Measurements from ENCODE around the gene ARL6IP4.

Gene ARL6IP4

DNA sequence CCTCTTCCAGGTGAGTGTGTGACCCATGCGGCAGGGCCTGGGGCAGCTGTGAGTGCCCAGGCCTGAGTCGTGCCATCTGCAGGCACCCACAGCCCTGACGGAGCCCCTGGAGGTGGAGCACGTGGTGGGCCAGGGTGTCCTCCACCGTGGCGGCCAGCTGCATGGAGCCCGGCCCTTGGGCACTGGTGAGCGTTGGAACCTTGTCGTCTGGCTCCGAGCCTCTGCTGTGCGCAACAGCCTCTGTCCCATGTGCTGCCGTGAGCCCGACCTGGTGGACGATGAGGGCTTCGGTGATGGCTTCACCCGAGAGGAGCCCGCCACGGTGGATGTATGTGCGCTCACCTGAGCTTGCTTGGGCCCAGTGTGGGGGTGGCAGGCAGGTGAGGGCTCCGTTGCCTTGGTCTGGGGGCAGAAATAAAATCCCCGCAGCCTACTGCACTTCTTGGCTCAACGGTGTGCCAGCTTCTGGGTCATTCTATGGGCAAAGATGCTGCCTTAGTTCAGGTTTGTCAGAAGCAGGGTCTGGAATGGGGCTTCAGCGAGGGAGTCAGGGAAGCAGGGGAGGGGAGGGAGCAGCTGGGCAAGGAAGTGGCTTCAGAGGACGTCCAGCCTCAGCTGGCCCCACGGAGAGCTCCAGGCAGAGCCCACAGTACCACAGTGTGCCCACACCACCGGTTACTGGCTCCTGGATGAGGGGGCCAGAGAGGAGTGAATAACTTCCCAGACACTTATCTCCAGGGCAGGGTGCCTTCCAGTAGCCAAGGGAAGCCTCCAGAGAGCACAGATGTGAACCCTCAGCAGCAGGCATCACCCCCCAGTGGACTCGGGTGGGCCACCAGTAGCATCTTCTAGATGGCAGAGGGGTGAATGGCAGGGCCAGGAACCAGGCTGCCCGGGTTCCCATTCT lies 1.2 kb upstream of the ARL6IP4 start:
- no peak for DNase-seq

DNA sequence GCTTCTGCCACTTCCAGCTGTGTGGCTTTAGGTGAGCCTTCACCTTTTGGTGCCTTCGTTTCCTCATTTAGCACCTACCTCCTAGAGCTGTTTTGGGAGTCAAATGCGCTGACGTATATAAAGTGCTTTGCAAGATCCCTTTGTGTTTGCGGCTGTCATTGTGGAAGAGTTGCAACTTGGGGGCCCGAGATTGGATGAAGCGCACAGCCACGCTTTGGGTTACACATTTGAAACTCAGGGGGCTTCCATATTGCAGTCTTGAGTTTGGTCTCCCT lies 636 bp upstream of the ARL6IP4 start:
- no peak for DNase-seq

DNA sequence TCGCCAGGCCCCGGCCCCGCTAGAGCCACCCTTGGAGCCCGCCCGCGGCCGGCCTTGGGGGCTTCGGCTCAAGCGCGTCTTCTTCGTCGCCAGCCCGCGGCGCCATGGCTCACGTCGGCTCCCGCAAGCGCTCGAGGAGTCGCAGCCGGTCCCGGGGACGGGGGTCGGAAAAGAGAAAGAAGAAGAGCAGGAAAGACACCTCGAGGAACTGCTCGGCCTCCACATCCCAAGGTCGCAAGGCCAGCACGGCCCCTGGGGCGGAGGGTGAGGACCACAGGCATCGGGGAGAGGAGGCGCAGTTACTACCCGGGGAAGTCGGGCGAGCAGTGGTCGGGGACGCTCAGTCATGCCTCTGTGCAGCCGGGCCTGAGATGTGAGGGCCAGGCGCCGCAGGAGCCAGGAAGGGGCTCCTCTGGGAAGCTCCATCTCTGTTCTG lies 573 bp downstream of the ARL6IP4 start:
- no peak for DNase-seq

DNA sequence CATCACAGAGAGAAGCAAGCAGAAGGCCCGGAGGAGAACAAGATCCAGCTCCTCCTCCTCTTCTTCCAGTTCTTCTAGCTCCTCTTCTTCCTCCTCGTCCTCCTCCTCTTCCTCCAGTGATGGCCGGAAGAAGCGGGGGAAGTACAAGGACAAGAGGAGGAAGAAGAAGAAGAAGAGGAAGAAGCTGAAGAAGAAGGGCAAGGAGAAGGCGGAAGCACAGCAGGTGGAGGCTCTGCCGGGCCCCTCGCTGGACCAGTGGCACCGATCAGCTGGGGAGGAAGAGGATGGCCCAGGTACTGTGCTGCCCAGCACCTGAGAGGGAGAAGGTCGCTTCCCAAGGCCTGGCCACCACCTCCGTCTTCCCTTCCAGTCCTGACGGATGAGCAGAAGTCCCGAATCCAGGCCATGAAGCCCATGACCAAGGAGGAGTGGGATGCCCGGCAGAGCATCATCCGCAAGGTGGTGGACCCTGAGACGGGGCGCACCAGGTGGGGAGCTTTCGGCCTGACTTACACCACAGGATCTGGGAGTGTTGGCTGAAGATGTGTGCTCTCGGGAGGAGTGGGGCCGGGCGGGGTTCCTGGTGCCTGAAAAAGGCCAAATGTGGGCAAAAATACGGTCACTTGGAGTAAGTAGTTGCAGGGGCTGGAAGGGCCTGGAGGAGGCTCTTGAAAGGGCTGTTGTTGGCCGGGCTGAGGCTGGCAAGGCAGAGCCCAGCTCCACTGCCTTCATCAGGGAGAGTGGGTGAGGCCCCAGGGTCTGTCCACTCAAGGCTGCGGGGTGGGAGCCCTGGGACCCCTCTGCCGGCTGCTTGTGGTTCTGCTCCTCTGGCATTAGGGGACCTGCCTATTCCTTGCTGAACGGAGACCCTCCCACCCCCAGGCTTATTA lies 1.4 kb downstream of the ARL6IP4 start:
- peak in 1 of 2 donors; percentile 13 for DNase-seq

DNA sequence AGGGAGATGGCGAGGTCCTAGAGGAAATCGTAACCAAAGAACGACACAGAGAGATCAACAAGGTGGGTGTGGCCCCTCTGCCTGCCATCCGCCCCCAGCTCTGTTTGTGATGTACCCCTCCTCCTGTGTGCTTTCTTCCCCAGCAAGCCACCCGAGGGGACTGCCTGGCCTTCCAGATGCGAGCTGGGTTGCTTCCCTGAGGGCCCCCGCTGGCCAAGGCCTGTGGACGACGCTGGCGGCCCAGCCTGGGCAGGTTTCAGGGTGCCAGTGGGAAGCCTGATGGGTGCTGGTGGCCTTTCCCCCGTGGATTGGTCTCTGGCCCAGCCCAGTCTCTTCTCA lies 2.0 kb downstream of the ARL6IP4 start:
- no peak for DNase-seq

DNA sequence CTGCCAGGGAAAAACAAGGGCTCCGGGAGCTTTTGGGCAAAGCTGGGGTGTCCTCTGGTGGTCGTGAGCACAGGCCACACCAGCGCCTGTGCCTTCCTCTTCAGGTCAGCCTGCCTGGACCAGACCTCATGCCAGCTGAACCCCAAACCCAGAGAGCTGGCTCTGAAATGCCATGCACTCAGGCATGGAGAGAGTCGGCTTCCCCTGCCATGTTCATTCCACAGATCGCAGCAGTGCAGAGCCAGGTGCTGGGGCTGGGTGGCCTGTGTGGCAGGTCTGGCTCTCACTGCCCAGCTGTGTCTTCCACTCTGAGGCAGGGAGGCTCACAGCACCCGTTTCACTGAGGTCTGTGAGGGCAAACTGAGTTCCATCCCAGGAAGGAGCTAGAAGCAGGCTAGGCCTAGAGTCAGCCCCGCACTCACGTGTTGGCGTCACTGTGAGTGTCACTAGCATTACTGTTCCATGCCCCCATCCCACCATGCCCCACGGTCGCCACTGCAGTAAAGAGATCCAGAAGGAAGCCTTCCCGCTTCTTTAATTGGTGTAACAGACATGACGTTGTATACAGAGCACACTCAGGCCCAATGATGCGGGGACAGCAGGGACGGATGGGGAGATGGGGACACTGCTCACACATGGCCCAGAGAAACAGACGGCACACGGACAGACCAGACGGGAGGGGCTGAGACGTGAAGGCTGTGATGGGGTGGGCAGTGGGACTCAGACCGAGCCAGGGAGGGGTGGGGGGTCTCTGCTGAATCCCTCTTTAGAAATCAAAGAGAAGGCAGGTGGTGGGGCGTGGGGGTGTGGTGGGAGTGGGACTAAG lies 2.7 kb downstream of the ARL6IP4 start:
- DNase-seq: no peak

DNA sequence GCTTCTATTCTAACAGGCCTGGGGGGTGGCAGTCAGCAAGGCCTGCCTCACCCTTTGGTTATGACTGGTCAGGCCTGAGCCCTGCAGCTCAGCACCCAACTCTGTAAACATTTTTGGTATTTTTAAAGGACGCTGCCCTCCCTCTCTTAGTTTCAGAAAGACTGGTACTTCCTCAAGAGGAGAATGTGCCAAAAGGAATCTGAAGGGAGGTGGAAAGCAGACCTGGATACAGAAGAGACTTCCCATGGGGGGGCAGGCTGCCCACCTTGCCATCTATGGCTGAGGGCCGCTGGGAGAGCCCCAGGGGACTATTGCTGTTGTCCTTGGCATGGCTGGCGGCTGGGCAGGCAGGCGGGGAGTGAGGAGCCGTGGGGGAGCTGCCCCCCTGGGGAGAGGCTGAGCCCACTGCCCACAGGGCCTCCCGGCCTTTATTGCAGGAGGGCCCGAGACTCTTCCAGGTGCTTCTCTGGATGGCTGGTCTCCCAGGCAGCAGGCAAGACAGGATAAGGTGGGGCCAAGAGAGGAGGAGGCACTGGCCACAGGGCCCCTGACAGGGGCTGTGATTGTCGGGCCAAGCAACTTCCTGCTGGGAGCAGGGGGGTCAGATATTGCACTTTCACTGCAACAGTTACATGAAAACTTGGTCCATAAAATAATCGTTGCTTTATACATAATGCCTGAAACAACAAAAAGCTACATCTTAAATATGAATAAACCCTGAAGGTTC lies 3.5 kb downstream of the ARL6IP4 start:
- DNase-seq: no peak

DNA sequence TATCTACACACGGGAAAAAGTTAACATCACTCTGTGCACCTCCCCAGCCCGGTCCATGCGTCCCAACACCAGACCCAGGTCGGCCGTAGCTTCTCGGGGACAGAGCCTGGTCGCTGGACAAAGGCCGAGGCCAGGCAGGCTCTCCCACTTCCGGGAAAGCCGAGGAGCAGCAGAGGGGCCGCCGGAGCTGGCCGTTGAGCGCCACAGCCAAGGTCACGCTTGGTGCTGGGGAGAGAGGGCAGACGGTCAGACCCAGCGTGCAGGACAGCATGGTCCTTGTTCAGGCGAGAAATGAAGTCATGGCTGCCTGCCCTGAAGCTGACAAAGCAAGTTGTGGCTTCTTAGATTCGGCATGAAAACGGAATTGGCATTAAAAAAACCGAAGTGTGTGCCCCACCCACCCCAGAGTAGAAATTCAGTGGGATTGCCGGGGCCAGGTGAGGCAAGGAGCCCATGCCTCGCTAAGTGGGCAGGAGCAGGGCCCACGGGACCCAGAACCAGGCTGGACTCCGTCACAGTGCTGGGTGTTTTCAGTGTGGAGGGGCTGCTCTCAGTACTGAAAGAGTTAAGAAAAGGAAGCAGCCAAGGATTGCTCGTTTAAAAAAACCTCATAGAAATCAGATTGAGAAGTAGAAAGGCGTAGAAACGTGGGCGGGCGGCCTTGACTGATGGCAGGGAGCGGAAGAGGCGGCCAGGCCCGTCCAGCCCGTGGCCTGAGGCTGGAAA lies 4.3 kb downstream of the ARL6IP4 start:
- peak; percentile 70 to 86 for DNase-seq

DNA sequence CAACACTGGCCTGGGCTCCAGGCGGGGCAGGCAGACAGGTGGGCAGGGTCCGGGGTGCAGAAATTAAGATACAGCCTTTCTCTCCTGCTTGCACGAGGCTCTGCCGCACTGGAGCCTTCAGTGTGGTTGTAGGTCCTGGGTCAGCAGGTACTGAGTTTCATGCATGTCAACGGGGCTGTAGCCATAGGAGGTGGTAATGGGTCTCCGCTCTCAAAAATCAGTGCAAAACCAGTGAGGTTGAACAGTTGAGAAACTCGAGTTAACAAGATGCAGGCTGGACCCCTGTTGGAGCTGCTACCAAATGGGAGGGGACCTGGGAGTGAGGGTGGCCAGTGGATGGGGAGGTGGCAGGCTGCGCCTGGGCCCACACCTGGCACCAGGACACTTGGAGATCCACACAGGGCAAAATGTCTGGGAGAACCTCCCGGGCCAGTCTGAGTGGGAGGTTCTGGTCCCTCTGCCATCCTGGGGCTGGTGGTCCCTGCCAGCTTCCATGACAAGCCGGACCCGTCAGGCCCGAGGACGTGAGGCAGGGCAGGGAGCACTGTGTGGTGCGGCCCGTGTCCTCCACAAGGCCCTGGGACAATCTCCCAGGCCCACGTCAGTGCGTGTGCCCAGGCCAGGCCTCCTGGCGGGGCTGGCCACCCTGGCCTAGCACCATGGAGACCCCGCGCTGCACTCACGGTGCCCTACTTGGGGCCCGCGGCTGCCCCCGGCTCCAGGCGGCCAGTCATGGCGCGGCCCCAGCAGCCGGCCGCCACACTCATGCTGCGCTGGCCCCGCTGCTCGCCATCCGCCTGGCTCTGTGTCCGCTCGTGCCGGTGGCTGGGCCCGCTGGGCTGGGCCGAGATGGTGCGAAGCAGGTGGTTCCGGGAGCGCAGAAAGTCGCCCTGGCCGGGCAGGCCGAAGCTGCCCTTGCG lies 5.1 kb downstream of the ARL6IP4 start:
- DNase-seq: no peak

DNA sequence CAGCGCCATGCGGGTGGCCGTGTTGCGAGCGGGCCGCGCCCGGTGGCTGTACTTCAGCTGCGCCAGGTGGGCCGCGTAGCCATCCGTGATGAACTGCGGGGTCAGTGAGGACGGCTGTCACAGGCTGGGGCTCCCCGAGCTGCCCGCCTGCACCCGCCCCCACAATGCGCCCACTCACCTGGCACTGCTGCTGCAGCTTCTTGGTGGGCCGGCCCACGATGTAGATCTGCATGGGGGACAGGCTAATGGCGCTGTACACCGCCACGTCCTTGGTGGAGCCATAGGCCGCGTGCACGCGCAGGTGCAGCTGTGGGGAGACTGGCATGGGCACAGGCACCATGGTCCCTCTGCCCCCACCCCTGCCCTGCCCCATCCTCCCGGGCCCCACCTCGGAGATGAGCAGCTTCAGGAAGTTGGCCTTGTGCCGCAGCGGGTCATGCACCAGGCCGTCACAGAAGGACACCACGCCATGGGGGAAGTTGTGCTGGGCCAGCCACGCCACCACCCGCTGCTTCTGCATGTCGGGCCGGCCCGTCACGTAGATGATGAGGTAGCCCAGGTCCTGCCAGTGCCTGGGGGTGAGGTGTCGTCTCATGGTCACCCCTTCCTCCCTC lies 5.9 kb downstream of the ARL6IP4 start:
- peak in 1 of 2 donors; percentile 6 for DNase-seq

DNA sequence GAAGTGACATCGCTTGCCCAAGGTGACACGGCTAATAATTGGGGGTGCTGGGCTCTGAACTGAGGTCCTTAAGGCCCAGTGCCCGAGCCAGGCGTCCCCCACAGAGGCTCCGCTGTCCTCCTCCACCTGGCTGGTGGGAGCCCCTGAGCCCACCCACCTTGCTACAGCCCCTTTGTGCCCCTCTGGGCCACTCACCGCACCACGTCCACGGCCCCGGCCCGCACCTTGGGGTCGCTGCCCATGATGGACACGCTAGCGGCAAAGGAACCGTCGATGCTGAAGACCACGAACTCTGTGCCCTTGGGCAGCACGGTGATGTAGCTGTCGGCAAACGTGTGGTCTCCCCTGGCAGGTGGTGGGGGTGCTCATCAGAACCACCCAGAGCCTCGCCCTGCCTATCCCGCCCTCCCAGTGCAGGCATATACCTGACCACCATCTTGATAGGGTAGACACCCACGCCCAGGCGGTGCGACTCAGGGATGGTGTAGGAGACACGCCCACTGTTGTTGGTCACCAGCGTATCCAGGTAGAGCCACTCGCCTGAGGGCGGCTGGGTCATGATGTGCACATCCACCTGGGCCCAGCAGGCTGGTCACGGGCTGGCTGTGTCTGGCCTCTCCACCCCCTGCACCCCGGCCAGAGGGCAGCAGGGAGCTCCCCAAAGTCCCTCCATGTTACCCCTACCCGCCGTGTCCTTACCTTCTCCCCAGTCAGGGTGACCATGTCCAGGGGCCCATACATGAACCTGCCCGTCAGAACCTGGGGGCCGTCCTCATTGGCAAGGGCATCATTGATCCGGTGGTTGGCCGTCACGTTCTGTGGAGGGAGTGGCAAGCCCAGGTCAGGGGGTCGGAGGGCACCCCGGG lies 6.8 kb downstream of the ARL6IP4 start:
- no peak for DNase-seq

DNA sequence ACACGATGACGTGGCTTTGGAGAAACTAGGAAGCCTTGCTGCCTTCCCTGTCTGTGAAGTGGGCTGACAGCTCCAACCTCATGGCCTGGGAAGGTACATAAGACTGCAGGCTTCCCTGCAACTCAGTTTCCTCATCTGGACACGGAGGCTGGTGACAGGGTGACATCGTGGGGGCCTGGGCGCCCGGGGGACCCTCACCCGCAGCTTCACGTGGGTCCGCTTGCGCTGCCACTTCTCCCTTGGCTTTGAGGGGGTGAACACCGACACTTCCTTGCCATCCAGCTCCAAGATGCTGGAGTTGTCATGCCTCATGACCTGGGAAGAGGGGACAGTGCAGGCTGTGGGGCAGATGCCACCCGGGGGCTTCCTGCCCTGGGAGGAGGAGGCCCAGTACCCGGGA lies 7.6 kb downstream of the ARL6IP4 start:
- DNase-seq: no peak

DNA sequence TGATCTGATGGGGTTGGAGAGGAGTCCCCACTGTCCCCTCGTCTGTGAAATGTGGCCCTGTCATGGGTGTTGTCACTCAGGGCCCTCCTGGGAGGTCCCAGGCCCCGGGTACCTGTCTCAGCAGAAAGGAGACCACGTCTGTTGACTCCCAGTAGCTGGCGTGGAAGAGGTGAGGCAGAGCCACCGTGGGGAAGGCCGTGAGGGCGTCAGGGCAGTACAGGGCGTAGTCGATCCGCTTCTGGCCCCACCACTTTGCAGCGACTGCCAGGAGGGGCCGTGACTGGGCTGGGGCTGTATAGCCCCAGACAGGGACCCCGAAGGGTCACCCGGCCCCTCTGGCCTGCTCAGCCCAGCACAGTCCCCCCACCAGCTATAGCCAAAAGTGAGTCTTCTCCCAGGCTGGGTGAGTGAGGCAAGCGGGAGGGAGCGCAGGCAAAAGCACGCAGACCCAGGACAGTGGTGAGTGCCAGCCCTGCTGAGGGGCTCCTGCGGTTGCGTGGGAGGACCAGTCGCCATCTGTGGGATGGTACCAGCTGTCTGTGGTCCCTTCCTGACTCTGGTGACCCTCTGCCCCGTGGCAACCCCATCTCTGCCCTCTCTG lies 8.2 kb downstream of the ARL6IP4 start:
- DNase-seq: no peak

DNA sequence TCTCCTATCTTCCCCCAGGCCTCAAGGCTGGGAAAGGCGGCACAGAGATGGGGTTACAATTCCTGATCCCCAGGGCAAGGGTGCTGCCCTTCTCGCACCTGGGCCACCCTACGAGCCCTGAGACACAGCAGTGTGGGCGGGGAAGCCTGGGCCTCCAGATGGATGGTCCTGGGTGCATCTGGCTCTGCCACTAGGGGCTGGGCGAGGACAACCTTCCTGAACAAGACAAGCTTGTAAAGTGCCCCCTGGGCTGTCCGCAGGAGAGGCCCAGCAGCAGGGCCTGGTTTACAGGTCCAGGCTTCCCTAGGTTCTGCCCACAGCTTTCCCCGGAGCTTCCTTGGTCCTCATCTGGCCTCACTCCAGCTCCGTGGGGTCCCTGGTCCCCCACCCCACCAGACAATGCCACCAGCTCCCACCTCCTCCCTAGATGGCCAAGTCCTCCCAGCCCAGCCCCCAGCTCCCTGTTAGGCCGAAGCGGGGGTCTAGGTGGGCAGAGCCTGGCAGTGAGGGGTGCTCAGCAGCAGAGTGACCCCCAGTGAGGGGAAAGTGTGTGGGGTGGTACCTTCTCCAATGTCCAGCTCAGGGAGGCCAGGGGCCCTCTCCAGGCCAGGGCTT lies 8.9 kb downstream of the ARL6IP4 start:
- DNase-seq: no peak

DNA sequence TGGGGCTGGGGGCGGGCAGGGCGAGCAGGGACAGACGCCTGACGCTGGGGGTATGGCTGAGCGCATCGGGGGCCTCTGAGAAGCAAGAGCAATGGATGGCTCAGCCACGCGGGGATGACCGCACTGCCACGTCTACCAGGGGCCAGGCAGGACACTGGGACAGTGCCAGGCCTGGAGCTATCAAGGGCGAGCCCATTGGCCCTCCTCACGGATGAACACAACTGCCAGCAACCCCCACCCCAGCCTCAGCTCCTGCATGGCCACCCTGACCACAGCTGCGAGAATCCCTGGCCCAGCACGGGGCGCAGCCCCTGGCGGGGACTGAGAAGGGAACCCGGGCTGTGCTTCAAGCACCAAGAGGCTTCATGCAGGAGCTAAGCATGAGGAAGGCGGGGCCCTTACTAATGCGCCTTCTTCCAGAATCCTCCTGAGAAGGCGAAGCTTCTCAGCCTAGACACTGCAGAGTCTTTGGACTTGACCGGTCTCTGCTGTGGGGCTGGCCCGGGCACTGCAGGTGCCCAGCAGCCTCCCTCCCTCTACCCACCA lies 9.5 kb downstream of the ARL6IP4 start:
- no peak for DNase-seq

DNA sequence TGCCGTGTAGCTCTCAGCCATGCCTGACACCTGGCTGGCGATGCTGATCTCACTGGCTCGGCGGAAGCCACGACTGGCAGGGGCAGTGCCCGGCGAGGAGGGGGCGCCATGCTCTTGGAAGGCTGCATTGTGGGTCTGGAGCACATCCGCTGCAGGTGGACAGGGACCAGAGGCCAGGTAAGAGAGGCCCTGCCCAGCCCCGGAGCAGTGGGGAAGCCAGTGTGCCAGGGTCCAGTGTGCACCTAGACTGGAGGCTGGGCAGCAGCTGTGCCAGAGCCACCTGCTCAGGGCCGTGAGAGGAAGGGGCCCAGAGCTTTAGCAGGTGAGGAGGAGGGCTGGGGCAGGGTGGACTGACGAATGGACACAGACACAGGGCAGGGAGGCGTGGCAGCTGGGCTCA lies 10.1 kb downstream of the ARL6IP4 start:
- DNase-seq: no peak

DNA sequence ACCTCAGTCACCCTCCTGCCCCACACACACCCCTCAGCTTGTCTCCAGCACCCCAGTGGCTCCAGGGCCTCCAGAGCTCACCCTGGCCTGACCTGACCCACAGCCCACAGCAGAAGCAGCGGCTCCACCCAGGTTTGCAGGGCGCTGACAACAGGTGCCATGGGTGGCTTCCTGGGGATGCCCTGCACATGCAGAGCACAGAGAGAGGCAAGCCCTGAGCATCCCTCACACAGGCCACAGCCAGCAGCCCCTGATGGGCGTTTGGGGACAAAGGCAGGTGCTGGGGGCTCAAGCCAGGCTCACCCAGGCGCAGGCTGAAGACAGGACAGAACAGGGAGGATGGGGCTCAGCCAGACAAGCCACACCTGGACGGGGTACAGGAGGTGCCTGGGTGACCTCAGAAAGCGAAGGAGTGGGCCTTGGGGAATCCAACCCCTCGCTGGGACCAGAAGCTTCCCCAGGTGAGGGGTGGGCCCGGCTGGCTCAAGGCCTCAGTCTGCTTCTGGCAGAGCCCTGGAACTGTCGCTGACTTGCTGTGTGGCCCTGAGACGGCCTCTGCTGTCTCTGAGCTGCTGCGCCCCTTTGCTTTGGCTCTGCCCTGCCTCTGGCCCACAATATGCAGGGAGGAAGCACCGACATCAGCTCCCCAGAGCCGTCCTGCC lies 10.6 kb downstream of the ARL6IP4 start:
- no peak for DNase-seq

All from inflammatory macrophage treated with lipopolysaccharide for 1 hour (primary cell).